GM23338 (cell line): Measurements from ENCODE around the gene SERPINI1.

ENCODE experiments used
- EZH2phosphoT487 ChIP-seq: fragments of 200-600 bp; sonication (generic); IDR thresholded peaks from one replicate; pipeline ENCODE4 v1.8.1; 2018; ENCODE audit warnings: antibody characterized with exemption; ENCODE audit not compliant: unreplicated experiment
- JUNB ChIP-seq: IDR thresholded peaks from one replicate; pipeline ENCODE4 v1.6.1; 2016; ENCODE audit warnings: antibody characterized with exemption; ENCODE audit not compliant: unreplicated experiment
- POLR2AphosphoS5 ChIP-seq: IDR thresholded peaks from 2 replicates; pipeline ENCODE4 v1.6.1; 2016; ENCODE audit warnings: antibody characterized with exemption, low read depth
- STAT1 ChIP-seq: IDR thresholded peaks from one replicate; pipeline ENCODE4 v1.6.1; 2016; ENCODE audit warnings: antibody characterized with exemption; ENCODE audit not compliant: unreplicated experiment
- ZNF331 ChIP-seq: fragments of 250-450 bp; sonication (Bioruptor Pico); IDR thresholded peaks from 2 replicates; pipeline ENCODE4 v1.5.0; 2020; ENCODE audit warnings: low read depth, mild to moderate bottlenecking, moderate library complexity
- TF ChIP-seq, protein P1 (sequence below), 2 experiments: fragments of 200-600 bp in 1 of 2; sonication (generic) in 1 of 2; conservative IDR thresholded peaks; 2 replicates each; pipeline versions ENCODE4 v1.5.1 to v1.6.1; 2016 to 2017; ENCODE audit warnings: antibody characterized with exemption in 2 of 2, low read depth in 2 of 2, mild to moderate bottlenecking in 2 of 2, moderate library complexity in 1 of 2
- TF ChIP-seq, protein P2 (sequence below): IDR thresholded peaks from one replicate; pipeline ENCODE4 v1.6.1; 2018; ENCODE audit warnings: antibody characterized with exemption; ENCODE audit not compliant: unreplicated experiment

DNA sequence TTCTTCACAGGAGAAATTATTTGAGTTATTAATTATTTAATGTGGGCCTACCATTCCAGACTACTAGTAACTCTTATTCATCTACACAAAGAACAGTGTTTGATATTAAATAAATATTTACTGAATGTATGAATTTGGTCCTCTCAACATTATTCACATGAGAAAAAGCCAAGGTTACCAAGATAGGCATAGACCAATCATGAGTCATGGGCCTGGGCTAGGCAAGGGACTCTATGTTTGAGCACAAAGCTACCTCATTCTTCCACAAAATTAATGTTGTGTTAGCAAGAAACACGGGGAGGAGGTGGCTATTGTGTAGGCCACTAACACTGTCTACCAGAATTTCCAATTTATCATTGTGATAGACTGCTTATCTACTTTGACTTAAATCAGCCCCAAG lies 115.7 kb downstream of the SERPINI1 start:
- TF ChIP-seq, protein P1, sequence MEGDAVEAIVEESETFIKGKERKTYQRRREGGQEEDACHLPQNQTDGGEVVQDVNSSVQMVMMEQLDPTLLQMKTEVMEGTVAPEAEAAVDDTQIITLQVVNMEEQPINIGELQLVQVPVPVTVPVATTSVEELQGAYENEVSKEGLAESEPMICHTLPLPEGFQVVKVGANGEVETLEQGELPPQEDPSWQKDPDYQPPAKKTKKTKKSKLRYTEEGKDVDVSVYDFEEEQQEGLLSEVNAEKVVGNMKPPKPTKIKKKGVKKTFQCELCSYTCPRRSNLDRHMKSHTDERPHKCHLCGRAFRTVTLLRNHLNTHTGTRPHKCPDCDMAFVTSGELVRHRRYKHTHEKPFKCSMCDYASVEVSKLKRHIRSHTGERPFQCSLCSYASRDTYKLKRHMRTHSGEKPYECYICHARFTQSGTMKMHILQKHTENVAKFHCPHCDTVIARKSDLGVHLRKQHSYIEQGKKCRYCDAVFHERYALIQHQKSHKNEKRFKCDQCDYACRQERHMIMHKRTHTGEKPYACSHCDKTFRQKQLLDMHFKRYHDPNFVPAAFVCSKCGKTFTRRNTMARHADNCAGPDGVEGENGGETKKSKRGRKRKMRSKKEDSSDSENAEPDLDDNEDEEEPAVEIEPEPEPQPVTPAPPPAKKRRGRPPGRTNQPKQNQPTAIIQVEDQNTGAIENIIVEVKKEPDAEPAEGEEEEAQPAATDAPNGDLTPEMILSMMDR (conservative IDR thresholded peaks at IDR 0.05; ENCODE audit: low read depth in 2 of 2): no peak
- TF ChIP-seq EZH2phosphoT487 (no peak), POLR2AphosphoS5 (no peak), JUNB (no peak), ZNF331 (CRISPR knock-in tag) (no peak), STAT1 (no peak)
- TF ChIP-seq, protein P2, sequence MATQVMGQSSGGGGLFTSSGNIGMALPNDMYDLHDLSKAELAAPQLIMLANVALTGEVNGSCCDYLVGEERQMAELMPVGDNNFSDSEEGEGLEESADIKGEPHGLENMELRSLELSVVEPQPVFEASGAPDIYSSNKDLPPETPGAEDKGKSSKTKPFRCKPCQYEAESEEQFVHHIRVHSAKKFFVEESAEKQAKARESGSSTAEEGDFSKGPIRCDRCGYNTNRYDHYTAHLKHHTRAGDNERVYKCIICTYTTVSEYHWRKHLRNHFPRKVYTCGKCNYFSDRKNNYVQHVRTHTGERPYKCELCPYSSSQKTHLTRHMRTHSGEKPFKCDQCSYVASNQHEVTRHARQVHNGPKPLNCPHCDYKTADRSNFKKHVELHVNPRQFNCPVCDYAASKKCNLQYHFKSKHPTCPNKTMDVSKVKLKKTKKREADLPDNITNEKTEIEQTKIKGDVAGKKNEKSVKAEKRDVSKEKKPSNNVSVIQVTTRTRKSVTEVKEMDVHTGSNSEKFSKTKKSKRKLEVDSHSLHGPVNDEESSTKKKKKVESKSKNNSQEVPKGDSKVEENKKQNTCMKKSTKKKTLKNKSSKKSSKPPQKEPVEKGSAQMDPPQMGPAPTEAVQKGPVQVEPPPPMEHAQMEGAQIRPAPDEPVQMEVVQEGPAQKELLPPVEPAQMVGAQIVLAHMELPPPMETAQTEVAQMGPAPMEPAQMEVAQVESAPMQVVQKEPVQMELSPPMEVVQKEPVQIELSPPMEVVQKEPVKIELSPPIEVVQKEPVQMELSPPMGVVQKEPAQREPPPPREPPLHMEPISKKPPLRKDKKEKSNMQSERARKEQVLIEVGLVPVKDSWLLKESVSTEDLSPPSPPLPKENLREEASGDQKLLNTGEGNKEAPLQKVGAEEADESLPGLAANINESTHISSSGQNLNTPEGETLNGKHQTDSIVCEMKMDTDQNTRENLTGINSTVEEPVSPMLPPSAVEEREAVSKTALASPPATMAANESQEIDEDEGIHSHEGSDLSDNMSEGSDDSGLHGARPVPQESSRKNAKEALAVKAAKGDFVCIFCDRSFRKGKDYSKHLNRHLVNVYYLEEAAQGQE: no peak
